Subcutaneous adipose tissue (tissue), 4 donors: Measurements from ENCODE around the gene MRPL36. TPM values are rescaled to one million over a fixed set of nuclear protein-coding genes. Genes with fewer than 3 reads are reported as not detected.

Experiments used
- CTCF ChIP-seq: fragments of 450-650 bp; IDR thresholded peaks from one replicate; pipeline ENCODE4 v1.5.1; 2016; ENCODE audit warnings: low read depth, mild to moderate bottlenecking, control low read depth, antibody characterized with exemption, moderate library complexity
- total RNA-seq, 4 donors: library from RNA; depleted of rRNA; stranded (reverse); fragments of >200 nt; gene quantifications; one replicate each; pipeline ENCODE4 v1.1.0, GENCODE V29; 2016

MRPL36 gene
- total RNA-seq, 4 donors from 2014 or later, result 27.9 to 56.1 (median 42.7) TPM

- no peak for TF ChIP-seq CTCF
These were observed 24.6 kb upstream of the MRPL36 start for GRCh38 chr5:1824109-1824821.

DNA sequence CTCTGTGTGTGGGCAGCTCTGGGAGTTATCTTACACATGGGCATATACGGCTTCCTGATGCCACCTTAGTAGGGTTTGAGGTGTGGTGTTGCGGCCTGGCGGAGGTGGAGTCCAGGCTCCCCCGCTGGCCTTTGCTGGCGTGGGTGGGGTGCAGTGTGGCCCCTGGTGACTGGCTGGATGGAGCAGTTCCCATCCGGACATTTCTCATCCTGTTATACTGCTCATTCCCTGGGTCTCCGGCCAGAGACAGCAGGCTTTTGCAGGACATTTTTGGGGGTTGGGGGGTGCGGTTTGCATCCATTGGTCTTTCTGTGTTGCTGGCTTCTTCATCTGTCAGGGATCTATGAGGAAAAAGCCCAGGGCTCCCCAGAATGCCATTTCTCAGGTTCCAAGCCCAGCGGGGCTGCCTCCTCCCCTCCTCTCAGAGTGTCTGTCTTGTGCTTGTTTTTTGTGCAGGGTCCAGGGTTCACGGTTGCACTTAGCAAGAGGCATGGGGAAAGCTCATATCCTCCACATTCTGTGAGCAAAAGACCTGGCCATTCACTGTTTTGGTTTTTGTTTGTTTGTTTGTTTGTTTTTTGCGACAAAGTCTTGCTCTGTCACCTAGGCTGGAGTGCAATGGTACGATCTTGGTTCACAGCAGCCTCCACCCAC, 23.9 kb upstream of the MRPL36 start:
- no peak for TF ChIP-seq CTCF

DNA sequence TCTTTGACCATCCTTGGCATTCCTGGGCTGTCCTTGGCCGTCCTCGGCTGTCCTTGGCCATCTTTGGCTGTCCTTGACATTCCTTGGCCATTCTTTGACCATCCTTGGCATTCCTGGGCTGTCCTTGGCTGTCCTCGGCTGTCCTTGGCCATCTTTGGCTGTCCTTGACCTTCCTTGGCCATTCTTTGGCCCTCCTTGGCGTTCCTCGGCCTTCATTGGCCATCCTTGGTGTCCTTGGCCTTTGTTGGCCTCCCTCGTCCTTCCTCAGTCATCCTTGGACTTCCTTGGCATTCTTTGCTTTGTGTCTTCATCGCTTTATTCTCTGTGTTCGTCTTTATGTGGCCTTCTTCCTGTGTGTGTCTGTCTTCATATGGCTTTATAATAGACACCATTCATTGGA, 22.2 kb upstream of the MRPL36 start:
- no peak for TF ChIP-seq CTCF

DNA sequence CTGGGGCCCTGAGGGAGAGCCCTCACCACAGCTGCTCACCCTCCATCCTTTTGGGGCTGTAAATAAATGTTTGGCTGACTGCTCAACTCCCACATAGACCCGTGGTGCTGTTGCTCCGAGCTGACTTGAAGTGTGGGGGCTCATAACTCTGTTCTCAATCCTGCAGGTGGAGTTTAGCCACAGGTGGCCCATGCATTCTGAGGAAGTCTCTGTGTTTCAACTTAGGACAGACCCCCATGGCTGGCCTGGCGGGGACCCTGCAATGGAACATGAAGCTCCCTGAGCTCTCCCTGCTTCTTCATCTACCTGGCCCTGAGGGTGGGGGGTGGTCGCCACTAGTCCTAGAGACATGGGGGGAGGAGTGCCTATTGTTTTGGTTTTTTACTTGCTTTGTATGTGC, 21.3 kb upstream of the MRPL36 start:
- TF ChIP-seq CTCF, result no peak

DNA sequence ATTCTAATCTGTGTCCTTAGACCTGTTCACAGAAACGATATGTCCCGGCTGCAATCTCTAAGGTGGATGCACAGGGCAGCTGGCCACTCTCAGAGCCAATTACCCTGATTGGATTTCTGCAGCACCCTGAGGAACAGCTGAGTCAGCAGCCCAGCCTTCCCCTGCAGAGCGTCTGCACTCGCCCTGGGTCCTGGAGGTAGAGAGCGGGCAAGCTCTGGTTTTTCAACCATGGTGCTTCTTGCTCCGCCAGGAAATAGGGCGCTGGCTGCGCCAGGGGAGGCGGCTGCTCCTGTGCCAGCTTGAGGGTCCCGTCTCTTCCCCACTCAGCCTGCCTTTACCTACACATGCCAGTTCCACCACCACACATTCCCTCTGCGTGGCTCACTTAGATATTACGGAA, 20.7 kb upstream of the MRPL36 start:
- no peak for TF ChIP-seq CTCF

DNA sequence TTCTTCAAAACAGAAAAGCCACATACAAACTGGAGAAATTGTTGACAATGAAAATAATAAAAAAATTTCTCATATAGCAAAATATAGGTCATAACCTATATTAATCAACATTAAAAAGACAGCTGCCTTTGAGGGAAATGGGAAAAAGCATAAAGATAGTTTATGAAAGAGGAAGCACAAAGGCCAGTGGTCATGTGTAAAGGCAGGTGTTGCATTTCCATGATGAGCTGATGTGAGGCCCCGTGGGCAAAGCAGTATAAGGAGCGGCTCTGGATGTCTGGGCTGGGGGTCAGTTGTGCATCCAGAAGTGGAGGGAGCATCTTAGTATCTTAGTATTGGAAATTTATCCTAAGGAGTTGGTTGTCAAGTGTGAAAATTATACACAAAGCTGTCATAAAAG, 19.8 kb upstream of the MRPL36 start:
- TF ChIP-seq CTCF, result no peak

DNA sequence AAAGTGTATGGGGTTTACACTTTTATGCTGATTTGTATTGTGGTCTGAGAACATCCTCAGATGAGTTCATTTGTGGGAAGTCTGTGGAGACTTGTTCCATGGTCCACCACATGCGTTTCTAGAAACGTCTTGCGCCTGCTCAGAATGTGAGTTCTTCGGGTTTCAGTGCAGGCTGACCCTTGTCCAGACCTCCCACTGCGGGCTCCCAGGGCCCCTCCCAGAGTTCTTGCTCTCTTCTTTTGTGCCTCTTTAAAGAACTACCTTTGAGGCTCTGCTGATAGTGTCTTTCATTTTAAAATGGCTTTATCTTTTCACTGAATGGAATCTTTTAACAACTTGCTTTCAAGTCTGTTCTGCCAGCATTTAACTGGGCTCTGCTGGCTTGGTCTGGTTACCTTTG, 19.1 kb upstream of the MRPL36 start:
- TF ChIP-seq CTCF, result no peak
